HUES6 (cell line): Measurements from ENCODE around the gene TMC2.

Source experiments
- H3K27ac ChIP-seq: 2 replicates; pipeline ENCODE4 v1.7.0; 2013; ENCODE audit warnings: low read depth, mild to moderate bottlenecking, low read length, inconsistent platforms
- H3K27me3 ChIP-seq: 2 replicates; pipeline ENCODE4 v1.6.1; 2013; ENCODE audit warnings: low read length; ENCODE audit not compliant: control insufficient read depth, insufficient read depth
- H3K36me3 ChIP-seq: 2 replicates; pipeline ENCODE4 v1.6.1; 2013; ENCODE audit warnings: low read length; ENCODE audit not compliant: control insufficient read depth, insufficient read depth
- H3K4me1 ChIP-seq: 2 replicates; pipeline ENCODE4 v1.6.1; 2013; ENCODE audit warnings: low read length; ENCODE audit not compliant: control insufficient read depth, insufficient read depth
- H3K4me3 ChIP-seq: 2 replicates; pipeline ENCODE4 v1.5.1; 2013; ENCODE audit warnings: low read depth, low read length
- H3K9ac ChIP-seq: one replicate; pipeline ENCODE4 v1.6.1; 2013; ENCODE audit warnings: mild to moderate bottlenecking, low read length
- H3K9me3 ChIP-seq: 2 replicates; pipeline ENCODE4 v1.6.1; 2013; ENCODE audit warnings: low read depth, low read length; ENCODE audit not compliant: control insufficient read depth, insufficient read depth

The TMC2 gene

GRCh38 chr20:2545594-2545993 is 9.2 kb downstream of the TMC2 start:
- Histone ChIP-seq H3K36me3 (no peaks in the 10 kb centered on the region), H3K9ac (no peak overlapping the region), H3K4me3 (no peak overlapping the region), H3K27me3 (peaks cover 35% of the 10 kb centered on the region), H3K4me1 (no peaks in the 10 kb centered on the region), H3K9me3 (no peaks in the 10 kb centered on the region), H3K27ac (no peak overlapping the region)

- Histone ChIP-seq H3K4me1 (no peaks in the 10 kb centered on the region), H3K27me3 (peaks cover 87% of the 10 kb centered on the region), H3K27ac (no peak overlapping the region), H3K36me3 (no peaks in the 10 kb centered on the region), H3K4me3 (peak overlapping the region; percentile 52), H3K9me3 (no peaks in the 10 kb centered on the region), H3K9ac (no peak overlapping the region)
Observed at GRCh38 chr20:2557873-2558580, 21.7 kb downstream of the TMC2 start.

GRCh38 chr20:2558581-2559278 is 22.4 kb downstream of the TMC2 start:
- peak overlapping the region; percentile 52 for H3K4me3 ChIP-seq
- H3K9ac ChIP-seq = no peak overlapping the region
- no peaks in the 10 kb centered on the region for H3K4me1 ChIP-seq
- no peak overlapping the region for H3K27ac ChIP-seq
- no peaks in the 10 kb centered on the region for H3K9me3 ChIP-seq
- no peaks in the 10 kb centered on the region for H3K36me3 ChIP-seq
- peaks cover 88% of the 10 kb centered on the region for H3K27me3 ChIP-seq

GRCh38 chr20:2559279-2559626 is 22.9 kb downstream of the TMC2 start:
- peaks cover 85% of the 10 kb centered on the region for H3K27me3 ChIP-seq

GRCh38 chr20:2559651-2560050 is 23.3 kb downstream of the TMC2 start:
- Histone ChIP-seq H3K9ac (no peak overlapping the region), H3K4me3 (no peak overlapping the region), H3K4me1 (no peaks in the 10 kb centered on the region; the same call in 1 of the 2 replicates), H3K9me3 (no peaks in the 10 kb centered on the region), H3K36me3 (no peaks in the 10 kb centered on the region), H3K27ac (no peak overlapping the region), H3K27me3 (peaks cover 81% of the 10 kb centered on the region)

More at GRCh38 chr20:2559279-2559626, 22.9 kb downstream of the TMC2 start:
- H3K4me1 ChIP-seq = no peaks in the 10 kb centered on the region
- H3K27ac ChIP-seq = no peak overlapping the region
- no peaks in the 10 kb centered on the region for H3K9me3 ChIP-seq
- no peak overlapping the region for H3K9ac ChIP-seq
- no peaks in the 10 kb centered on the region for H3K36me3 ChIP-seq
- H3K4me3 ChIP-seq = peak overlapping the region; percentile 52

GRCh38 chr20:2563116-2563515 is 26.7 kb downstream of the TMC2 start:
- no peaks in the 10 kb centered on the region; the same call in 1 of the 2 replicates for H3K4me1 ChIP-seq
- no peak overlapping the region for H3K9ac ChIP-seq
- no peak overlapping the region for H3K4me3 ChIP-seq
- H3K27me3 ChIP-seq = peaks cover 58% of the 10 kb centered on the region
- no peaks in the 10 kb centered on the region for H3K36me3 ChIP-seq
- H3K9me3 ChIP-seq = no peaks in the 10 kb centered on the region
- H3K27ac ChIP-seq = no peak overlapping the region

- no peak overlapping the region for H3K9ac ChIP-seq
- no peak overlapping the region for H3K27ac ChIP-seq
- peaks cover 57% of the 10 kb centered on the region for H3K27me3 ChIP-seq
- no peaks in the 10 kb centered on the region for H3K36me3 ChIP-seq
- H3K4me1 ChIP-seq = no peaks in the 10 kb centered on the region; the same call in 1 of the 2 replicates
- no peak overlapping the region for H3K4me3 ChIP-seq
- H3K9me3 ChIP-seq = no peaks in the 10 kb centered on the region
Observed at GRCh38 chr20:2564406-2564805, 28.0 kb downstream of the TMC2 start.

- H3K27me3 ChIP-seq = no peaks in the 10 kb centered on the region
- no peak overlapping the region for H3K9ac ChIP-seq
- H3K4me3 ChIP-seq = no peak overlapping the region
- peaks cover 3% of the 10 kb centered on the region; the same call in 1 of the 2 replicates for H3K4me1 ChIP-seq
- no peaks in the 10 kb centered on the region for H3K9me3 ChIP-seq
- H3K27ac ChIP-seq = no peak overlapping the region
- no peaks in the 10 kb centered on the region for H3K36me3 ChIP-seq
Observed at GRCh38 chr20:2575682-2576081, 39.3 kb downstream of the TMC2 start.

GRCh38 chr20:2576317-2576727 is 39.9 kb downstream of the TMC2 start:
- peaks cover 3% of the 10 kb centered on the region; the same call in 1 of the 2 replicates for H3K4me1 ChIP-seq
- H3K36me3 ChIP-seq = no peaks in the 10 kb centered on the region
- no peaks in the 10 kb centered on the region for H3K27me3 ChIP-seq
- no peak overlapping the region for H3K27ac ChIP-seq
- H3K4me3 ChIP-seq = no peak overlapping the region
- H3K9me3 ChIP-seq = no peaks in the 10 kb centered on the region
- H3K9ac ChIP-seq = no peak overlapping the region

- peaks cover 3% of the 10 kb centered on the region; the same call in 1 of the 2 replicates for H3K4me1 ChIP-seq
- no peak overlapping the region for H3K4me3 ChIP-seq
- H3K36me3 ChIP-seq = no peaks in the 10 kb centered on the region
- H3K9ac ChIP-seq = no peak overlapping the region
- H3K27me3 ChIP-seq = no peaks in the 10 kb centered on the region; the same call in 1 of the 2 replicates
- no peak overlapping the region for H3K27ac ChIP-seq
- no peaks in the 10 kb centered on the region for H3K9me3 ChIP-seq
Observed at GRCh38 chr20:2578475-2579192, 42.3 kb downstream of the TMC2 start.

- Histone ChIP-seq H3K27me3 (no peaks in the 10 kb centered on the region; the same call in 1 of the 2 replicates), H3K27ac (no peak overlapping the region), H3K36me3 (no peaks in the 10 kb centered on the region), H3K9me3 (no peaks in the 10 kb centered on the region), H3K9ac (no peak overlapping the region), H3K4me1 (no peaks in the 10 kb centered on the region), H3K4me3 (no peak overlapping the region)
Observed at GRCh38 chr20:2585811-2586210, 49.4 kb downstream of the TMC2 start.
